RWPE1 (cell line): Measurements from ENCODE around the gene ARID3B.

ENCODE experiments used
- CTCF ChIA-PET: fragments of 350-600 bp; sonication (Branson Sonifier 250); formaldehyde crosslinking; extraction: SDS; loops from one replicate; lab custom pipeline; 2021; lab: Yijun Ruan, JAX
- POLR2A ChIA-PET: fragments of 400-600 bp; formaldehyde crosslinking; extraction: SDS; loops from one replicate; lab custom pipeline; 2020; ENCODE audit warnings: antibody characterized with exemption; ENCODE audit not compliant: low non-redundant PET; lab: Yijun Ruan, JAX
- DNase-seq: peaks from one replicate; pipeline ENCODE4 v3.0.0; 2012; ENCODE audit warnings: low spot score
- H3K27ac ChIP-seq: fragments of 450-650 bp; 2 replicates; pipeline ENCODE4 v1.5.1; 2017
- TF ChIP-seq, protein P1 (sequence below): fragments of 450-650 bp; conservative IDR thresholded peaks from 2 replicates; pipeline ENCODE4 v1.5.1; 2017; ENCODE audit warnings: low read depth, mild to moderate bottlenecking

Gene ARID3B, protein sequence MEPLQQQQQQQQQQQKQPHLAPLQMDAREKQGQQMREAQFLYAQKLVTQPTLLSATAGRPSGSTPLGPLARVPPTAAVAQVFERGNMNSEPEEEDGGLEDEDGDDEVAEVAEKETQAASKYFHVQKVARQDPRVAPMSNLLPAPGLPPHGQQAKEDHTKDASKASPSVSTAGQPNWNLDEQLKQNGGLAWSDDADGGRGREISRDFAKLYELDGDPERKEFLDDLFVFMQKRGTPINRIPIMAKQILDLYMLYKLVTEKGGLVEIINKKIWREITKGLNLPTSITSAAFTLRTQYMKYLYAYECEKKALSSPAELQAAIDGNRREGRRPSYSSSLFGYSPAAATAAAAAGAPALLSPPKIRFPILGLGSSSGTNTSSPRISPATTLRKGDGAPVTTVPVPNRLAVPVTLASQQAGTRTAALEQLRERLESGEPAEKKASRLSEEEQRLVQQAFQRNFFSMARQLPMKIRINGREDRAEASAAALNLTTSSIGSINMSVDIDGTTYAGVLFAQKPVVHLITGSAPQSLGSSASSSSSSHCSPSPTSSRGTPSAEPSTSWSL

DNA sequence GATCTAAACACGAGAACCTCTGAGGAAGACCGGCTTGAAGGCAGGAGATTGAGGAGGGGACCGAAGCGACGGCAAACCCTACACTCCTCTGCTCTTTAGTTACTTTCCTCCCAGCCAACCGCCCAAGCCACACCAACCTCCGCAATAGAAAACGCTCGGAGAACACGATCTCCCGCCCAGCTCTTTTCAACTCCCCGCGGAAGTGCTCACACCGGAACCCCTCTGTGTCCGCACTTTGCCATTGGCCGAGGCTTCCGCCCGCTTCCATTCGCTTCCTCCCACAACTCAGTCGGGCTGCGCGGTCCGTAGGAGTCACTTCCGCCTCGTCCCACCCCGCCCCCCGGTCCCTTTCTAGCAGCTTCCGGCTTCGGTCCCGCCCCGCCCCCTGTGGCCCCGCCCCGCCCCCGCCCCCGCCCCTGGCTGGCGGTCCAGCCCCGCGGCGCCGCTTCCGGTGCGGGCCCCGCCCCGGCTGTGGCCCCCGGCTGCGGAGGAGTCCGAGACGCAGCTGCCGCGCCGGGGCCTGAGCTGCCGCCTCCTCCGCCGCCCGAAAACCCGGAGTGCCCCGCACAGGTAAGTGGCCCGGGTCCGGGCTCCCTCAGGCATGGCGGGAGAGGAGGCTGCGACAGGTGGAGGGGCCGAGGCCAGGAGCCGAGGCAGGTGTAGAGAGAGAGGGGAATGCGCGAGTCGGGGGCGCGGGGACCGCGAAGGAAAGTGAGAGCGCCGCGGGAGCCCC lies at the start of gene ARID3B:
Gene ARID3B, plus strand, starts transcription at position 460 of the 733 bp plus-strand sequence. CDS start 2,717 bp downstream, outside the sequence.
- TF ChIP-seq, protein P1, sequence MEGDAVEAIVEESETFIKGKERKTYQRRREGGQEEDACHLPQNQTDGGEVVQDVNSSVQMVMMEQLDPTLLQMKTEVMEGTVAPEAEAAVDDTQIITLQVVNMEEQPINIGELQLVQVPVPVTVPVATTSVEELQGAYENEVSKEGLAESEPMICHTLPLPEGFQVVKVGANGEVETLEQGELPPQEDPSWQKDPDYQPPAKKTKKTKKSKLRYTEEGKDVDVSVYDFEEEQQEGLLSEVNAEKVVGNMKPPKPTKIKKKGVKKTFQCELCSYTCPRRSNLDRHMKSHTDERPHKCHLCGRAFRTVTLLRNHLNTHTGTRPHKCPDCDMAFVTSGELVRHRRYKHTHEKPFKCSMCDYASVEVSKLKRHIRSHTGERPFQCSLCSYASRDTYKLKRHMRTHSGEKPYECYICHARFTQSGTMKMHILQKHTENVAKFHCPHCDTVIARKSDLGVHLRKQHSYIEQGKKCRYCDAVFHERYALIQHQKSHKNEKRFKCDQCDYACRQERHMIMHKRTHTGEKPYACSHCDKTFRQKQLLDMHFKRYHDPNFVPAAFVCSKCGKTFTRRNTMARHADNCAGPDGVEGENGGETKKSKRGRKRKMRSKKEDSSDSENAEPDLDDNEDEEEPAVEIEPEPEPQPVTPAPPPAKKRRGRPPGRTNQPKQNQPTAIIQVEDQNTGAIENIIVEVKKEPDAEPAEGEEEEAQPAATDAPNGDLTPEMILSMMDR = no peak
- ChIA-PET POLR2A (interaction anchor here (0.5 to 1.0 kb wide), 6 partner anchors 9 to 92 kb away, joined by 3 to 10 read pairs (median 4); partner anchors contain the start of gene CLK3), CTCF (interaction anchor here (0.6 to 1.7 kb wide), 7 partner anchors 18 to 247 kb away, joined by 3 to 4 read pairs (median 3); no protein-coding TSS in a partner anchor)
- peak; percentile 97 for DNase-seq
- peak within 1 kb of the TSS; percentile 83 for H3K27ac ChIP-seq

GRCh38 chr15:74496648-74497047 lies 44.4 kb upstream of the ARID3B start:
- no peak overlapping the region for H3K27ac ChIP-seq
- ChIA-PET POLR2A (no interaction called here), CTCF (interaction anchor here (0.6 to 1.1 kb wide), 2 partner anchors 36 to 122 kb away, joined by 4 read pairs; partner anchors contain the start of gene UBL7)
- no peak for DNase-seq
- TF ChIP-seq, protein P1 = no peak

DNA sequence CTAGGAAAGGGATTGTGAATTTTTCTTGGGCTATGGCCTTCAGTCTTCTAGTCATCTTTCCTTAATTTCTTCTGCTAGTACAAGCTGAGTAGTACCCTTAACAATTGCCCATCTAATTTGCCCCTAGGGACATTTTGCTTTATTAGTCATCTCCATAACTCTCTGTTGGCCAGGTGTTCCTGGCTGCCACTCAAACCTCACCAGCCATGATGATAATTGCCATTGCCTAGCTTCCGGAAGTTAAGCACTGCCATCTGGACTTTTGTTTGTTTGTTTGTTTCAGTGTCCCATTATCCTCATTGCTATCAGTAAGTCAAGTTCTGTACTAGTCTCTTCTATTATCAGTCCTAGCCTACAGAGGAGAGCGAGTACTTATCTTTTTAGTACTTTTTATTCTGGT lies 43.4 kb upstream of the ARID3B start:
- peak overlapping the region; percentile 49 for H3K27ac ChIP-seq
- ChIA-PET POLR2A (interaction anchor here (0.7 kb wide), 1 partner anchor 34 kb away, joined by 3 read pairs; no protein-coding TSS in a partner anchor), CTCF (interaction anchor here (1.1 kb wide), 1 partner anchor 36 kb away, joined by 4 read pairs; the partner anchor contains the start of gene UBL7)
- DNase-seq = peak; percentile 90
- TF ChIP-seq, protein P1 = no peak

- ChIA-PET CTCF (no interaction called here), POLR2A (no interaction called here)
- no peak for DNase-seq
- TF ChIP-seq, protein P1 = no peak
- no peak overlapping the region for H3K27ac ChIP-seq
Observed at GRCh38 chr15:74499366-74499765, 41.7 kb upstream of the ARID3B start.

DNA sequence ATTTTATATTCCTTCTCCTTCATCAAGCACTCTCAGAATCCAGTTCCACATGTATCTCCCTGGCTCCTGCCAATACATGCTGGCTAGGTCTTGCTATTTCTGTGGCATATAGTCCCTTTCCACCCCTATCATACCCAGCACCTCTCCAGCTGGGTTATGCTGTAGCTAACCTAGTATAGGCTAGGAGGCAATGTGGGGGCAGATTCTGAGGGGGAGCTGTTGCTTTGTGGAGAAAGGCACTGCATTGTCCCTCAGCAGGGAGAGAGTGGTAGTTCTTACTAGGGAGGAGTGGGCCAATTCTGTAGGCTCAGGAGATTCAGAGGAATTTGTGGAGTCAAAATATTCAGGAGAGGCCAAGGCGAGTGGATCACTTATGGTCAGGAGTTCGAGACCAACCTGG lies 40.6 kb upstream of the ARID3B start:
- no peak overlapping the region for H3K27ac ChIP-seq
- ChIA-PET CTCF (no interaction called here), POLR2A (interaction anchor here (0.7 kb wide), 1 partner anchor 181 kb away, joined by 3 read pairs; no protein-coding TSS in a partner anchor)
- TF ChIP-seq, protein P1 = no peak
- no peak for DNase-seq

DNA sequence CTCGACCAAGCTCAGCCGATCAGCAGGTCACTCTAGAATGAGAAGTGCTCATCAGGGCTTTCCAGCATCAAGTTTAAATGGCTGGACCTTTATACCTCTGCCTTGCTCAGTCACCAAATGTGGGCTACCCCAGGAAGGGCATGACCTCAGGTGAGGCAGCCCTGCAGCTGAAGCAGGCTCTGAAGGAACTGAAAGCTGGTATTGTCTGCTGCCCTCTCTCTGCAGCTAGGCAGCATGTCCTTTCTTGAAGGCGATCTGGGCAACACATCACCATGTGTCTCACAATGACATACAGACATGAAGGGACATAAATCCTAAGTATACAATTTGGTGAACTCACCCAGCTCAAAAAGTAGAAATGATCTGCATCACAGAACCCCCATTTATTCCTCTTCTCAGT lies 38.7 kb upstream of the ARID3B start:
- TF ChIP-seq, protein P1 = no peak
- no peak overlapping the region for H3K27ac ChIP-seq
- DNase-seq = no peak
- CTCF ChIA-PET = interaction anchor here (0.6 kb wide), 2 partner anchors 24 to 119 kb away, joined by 3 read pairs; no protein-coding TSS in a partner anchor
- POLR2A ChIA-PET = no interaction called here
